NCI-H748 (cell line): Measurements from ENCODE around the gene MAPK13.

Source experiments
- DNase-seq: peaks from one replicate; lab custom pipeline; 2025; ENCODE audit not compliant: unreplicated experiment; lab: John Stamatoyannopoulos, UW

MAPK13 gene

DNA sequence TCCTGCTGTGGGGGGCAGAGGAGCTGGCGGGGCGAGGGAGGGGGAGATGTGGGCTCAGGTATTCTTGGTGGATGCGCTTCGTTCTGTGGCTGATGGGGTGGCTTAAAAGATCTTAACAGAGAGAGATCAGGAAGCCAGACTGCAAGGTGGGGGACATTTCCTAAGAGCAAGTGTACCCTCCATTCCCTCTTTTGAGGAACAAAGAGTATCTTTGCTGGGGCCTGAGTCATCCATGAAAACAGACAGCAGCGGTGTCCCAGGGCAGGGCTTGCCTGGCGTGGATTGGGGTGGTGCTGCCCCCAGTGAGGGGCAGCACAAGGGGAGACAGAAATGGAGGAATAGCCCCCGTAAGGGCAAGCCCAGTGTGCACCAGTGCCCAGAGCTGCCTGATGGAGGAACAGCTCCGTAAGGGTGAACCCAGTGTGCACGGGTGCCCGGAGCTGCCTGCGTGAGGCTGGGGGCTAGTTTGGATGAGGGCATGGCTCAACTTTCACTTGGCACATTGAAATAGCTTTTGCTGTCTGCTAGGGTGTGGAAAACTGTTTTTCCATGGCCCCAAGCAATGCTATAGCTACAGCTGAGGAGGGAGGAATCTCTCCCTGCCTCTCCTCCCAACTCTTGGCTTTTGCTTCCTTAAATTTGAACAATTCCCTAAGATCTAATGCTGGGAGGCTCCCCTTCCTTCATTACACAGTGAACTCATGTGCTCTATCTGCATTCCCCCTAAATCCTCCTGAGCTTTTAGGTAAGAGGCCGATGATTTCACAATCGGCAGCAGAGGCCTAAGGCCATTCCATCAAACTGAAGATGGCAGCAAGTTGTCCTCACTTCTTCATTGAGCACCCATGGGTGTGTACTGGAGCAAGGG, 12.9 kb downstream of the MAPK13 start:
- no peak for DNase-seq

- DNase-seq: no peak
Measured at GRCh38 chr6:36145495-36145894, 15.2 kb downstream of the MAPK13 start.

GRCh38 chr6:36147294-36147693, 17.0 kb downstream of the MAPK13 start:
- no peak for DNase-seq

- no peak for DNase-seq
Measured at GRCh38 chr6:36149476-36149875, 19.2 kb downstream of the MAPK13 start.

DNA sequence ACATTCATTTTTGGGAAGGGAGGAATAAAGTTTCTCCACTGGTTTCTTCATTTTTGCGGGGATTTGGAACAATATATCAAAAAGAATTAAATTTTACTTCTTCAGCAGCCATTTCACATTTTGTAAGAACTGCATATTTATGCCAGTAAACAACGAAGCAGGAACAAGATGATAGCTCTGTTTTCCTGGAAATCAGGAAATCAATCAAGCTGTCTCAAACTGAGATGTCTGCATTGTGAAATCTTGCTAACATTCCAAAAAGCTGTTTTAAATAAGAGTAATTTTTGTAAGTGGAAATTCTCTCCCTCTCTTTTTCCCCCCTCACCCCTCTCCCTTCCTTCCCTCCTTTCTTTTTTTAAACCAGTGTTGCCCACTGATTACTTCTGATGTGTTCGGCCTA, 20.0 kb downstream of the MAPK13 start:
- DNase-seq: no peak

- DNase-seq: no peak
Measured at GRCh38 chr6:36154286-36154685, 24.0 kb downstream of the MAPK13 start.

- no peak for DNase-seq
Measured at GRCh38 chr6:36155662-36156061, 25.3 kb downstream of the MAPK13 start.

DNA sequence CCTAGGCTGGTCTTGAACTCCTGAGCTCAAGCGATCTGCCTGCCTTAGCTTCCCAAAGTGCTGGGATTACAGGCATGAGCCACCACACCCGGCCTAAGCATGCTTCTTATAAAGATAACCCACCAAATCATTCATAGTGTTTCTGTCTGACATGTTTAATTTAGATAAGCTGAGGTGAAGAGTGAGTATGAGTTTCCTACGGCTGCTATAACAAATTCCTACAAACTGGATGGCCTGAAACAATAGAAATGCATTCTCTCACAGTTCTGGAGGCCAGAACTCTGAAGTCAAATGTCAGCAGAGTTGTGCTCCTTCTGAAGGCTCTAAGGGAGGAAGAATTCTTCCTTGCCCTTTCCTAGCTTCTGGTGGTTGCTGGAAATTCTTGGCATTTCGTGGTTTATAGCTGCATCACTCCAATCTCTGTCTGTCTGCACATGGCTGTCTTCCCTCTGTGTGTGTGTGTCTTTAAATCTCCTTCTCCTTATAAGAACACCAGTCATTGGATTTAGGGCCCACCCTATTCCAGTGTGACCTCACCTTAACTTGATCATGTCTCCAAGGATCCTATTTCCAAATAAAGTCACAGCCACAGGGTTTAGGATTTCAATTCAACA, 29.9 kb downstream of the MAPK13 start:
- no peak for DNase-seq

GRCh38 chr6:36169023-36170007, 39.0 kb downstream of the MAPK13 start:
- no peak for DNase-seq

DNA sequence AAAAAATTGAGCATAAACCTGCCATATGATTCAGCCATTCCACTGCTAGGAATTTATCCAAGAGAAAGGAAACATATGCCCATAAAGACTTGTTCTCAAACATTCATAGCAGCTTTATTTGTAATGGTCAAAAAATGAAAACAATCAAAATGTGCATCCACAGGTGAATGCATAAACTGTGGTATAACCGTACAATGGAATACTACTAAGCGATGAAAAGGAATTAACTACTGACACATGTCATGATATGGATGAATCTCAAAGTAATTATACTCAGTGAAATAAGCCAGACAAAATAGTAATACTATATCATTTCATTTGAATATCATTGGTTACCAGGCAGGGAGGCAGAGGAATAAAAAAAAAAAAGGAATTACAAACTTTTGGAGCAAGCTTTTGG, 40.4 kb downstream of the MAPK13 start:
- no peak for DNase-seq

DNA sequence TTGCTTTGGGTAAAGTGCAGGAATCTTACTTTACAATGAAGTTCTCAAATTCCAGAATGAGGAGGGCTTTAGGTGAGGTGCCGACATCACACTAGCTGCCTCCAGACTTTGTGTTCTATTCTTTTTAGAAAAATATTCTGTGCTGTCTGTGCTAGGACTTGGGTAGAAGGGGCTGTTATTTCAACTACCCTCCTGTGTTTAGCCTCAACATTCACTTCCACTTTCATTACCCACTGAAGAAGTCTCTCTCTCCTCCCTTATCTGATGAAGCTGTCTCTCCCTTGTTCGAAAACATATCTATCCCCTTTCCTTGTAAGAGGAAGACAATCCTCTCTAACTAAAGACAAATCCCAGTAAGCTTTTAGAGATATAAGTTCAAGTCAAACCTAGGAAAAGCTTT, 41.3 kb downstream of the MAPK13 start:
- no peak for DNase-seq

DNA sequence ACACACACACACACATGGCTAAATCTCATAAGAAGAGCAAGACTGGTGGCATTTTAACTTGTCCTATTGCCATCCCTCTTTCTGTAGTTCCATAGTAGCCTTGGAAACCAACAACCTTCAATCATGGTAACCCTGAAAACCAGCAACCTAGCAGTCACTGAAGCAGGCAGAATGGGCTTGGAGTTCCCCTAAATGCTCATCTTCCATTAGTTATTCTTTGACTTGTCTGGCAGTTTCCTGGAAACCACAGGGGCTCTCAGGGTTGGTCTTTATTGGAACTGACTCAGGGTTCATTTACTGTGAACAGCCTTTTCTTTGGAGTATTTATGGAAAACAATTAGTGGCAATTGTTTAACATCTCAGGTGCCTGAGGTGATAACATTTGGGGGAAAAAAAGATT, 46.9 kb downstream of the MAPK13 start:
- DNase-seq: no peak

DNA sequence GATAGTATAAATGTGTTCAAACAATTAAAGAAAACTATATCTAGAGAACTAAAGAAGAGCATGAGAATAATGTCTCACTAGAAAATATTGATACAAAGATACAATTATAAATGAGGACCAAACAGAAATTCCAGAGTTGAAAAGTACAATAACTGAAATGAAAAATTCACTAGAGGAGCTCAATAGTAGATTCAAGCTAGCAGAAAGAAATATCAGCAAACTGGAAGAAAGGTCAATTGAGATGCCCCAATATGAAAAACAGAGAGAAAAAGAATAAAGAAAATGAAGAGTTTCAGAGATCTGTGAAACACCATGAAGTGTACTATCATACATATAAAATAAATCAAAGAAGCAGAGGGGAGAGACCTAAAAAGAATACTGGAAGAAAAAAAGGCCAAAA, 48.2 kb downstream of the MAPK13 start:
- DNase-seq: no peak

DNA sequence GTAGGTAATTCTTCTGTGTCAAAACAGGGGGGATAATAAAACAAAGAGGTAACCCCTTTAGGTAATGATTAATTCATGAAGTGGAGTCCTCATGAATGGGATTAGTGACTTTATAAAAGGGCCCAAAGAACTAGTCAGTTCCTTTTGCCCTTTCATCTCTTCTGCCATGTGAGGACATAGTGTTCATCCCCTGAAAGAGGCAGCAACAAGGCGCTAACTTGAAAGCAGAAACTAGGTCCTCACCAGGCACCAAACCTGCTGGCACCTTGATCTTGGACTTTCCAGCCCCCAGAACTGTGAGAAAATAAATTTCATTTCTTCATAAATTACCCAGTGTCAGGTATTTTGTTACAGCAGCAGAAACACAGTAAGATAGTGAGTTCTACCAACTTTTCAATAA, 49.8 kb downstream of the MAPK13 start:
- no peak for DNase-seq

DNA sequence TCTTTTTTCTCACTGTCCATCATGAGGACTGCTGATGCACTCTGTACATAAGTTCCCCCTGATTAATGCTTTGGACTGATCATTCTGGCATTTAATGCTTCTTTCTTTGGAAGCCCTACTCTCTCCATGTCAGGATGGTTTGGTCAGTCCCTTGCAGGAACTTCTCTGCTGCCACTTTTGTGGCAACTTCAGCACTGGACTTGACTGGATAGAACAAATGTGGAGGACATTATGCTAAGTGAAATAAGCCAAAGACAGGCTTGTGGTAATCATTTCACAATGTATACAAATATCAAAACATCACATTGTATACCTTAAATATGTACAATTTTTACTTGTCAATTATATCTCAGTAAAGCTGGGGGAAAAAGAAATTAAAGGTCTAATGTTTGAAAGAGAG, 54.0 kb downstream of the MAPK13 start:
- no peak for DNase-seq

GRCh38 chr6:36186199-36186598, 55.9 kb downstream of the MAPK13 start:
- DNase-seq: no peak

GRCh38 chr6:36187446-36187845, 57.1 kb downstream of the MAPK13 start:
- no peak for DNase-seq
